ENCODE results near the gene EID2.
A peak's percentile ranks its signal among the peaks of the same experiment; 100 is the strongest.

Gene EID2

DNA sequence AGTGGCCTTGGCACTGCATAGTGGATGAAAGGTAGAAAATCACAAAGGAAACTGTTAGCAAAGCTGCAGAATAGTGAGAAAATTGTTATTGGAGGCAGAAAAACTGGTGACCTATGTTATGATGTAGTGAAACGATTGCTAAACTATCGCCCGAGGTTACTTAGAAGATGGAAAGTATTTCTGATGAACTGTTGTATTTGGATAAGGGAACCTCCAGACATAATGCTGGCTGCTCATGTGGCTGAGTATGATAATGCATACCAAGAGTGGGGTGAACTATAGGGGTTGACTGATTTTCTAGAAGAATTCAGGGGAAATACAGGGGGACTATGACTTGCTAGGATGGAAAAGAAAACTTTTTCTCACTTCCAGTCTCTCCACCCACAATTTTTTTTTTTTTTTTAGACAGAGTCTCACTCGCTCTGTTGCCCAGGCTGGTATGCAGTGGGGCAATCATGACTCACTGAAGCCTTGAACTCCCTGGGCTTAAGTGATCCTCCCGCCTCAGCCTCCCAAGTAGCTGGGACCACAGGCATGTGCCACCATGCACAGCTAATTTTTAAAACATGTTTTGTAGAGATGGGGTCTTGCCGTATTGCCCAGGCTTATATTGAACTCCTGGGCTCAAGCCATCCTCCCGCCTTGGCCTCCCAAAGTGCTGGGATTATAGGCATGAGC is 4.4 kb upstream of the EID2 start:
- no CpG with 5 or more reads among the region's 7 CpGs for WGBS (ENCODE audit: extremely low coverage, insufficient coverage, insufficient read length)
- no peak overlapping the region for H4K91ac ChIP-seq (ENCODE audit: low read depth, low read length)

DNA sequence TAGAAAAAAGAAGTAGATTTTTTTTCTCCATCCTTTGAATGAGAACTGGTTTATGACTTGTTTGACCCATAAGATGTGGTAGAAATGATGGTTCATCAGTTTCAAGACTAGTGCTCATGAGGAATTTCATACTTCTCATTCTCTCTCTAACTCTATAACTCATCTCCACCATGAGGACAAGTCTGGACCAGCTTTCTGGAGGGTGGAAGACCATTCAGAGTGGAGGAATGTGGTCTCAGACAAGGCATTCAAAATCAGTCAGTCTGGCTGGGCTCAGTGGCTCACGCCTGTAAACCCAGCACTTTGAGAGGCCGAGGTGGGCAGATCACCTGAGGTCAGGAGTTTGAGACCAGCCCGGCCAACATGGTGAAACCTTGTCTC is 3.5 kb upstream of the EID2 start:
- H3K4ac ChIP-seq (ENCODE audit: low read depth, low read length) = no peak overlapping the region
- no peak overlapping the region for H3K14ac ChIP-seq (ENCODE audit: low read length)
- H2AFZ ChIP-seq (ENCODE audit: insufficient read depth, low read length, poor library complexity) = no peak overlapping the region
- no CpG with 5 or more reads among the region's 3 CpGs for WGBS (ENCODE audit: extremely low coverage, insufficient coverage, insufficient read length)
- peaks cover 2% of the 10 kb centered on the region for H3K79me2 ChIP-seq (ENCODE audit: control insufficient read depth, insufficient read depth, low read length, poor library complexity)
- no peaks in the 10 kb centered on the region for H3K4me1 ChIP-seq (ENCODE audit: control insufficient read depth in 1 of 2, insufficient read depth in 2 of 2, low read length in 2 of 2)
- H3K18ac ChIP-seq (ENCODE audit: low read length) = no peak overlapping the region
- no peaks in the 10 kb centered on the region for H3K27me3 ChIP-seq (ENCODE audit: insufficient read depth, low read length)
- H4K12ac ChIP-seq (ENCODE audit: low read depth, low read length) = no peak overlapping the region
- H3K9ac ChIP-seq (ENCODE audit: low read length) = no peak overlapping the region
- no peak overlapping the region for H2BK12ac ChIP-seq (ENCODE audit: low read length)
- no peak overlapping the region for H2AK5ac ChIP-seq (ENCODE audit: low read length)
- no peak overlapping the region for H3K4me3 ChIP-seq (ENCODE audit: low read depth, low read length)
- H2BK5ac ChIP-seq (ENCODE audit: low read depth, low read length, poor library complexity) = no peak overlapping the region
- no peak overlapping the region for H3K4me2 ChIP-seq (ENCODE audit: low read length)
- peaks cover 5% of the 10 kb centered on the region for H3K79me1 ChIP-seq (ENCODE audit: low read length)
- H3K9me3 ChIP-seq (ENCODE audit: insufficient read depth, low read depth, low read length) = no peaks in the 10 kb centered on the region
- no peak overlapping the region for H3K23ac ChIP-seq (ENCODE audit: low read length)
- no peak overlapping the region for H4K8ac ChIP-seq (ENCODE audit: low read depth, low read length)
- H3K36me3 ChIP-seq (ENCODE audit: control insufficient read depth in 1 of 2, insufficient read depth in 2 of 2, low read length in 2 of 2) = no peaks in the 10 kb centered on the region
- peak; percentile 65 to 82 for DNase-seq
- H4K91ac ChIP-seq (ENCODE audit: low read depth, low read length) = no peak overlapping the region
- no peak overlapping the region for H2BK120ac ChIP-seq (ENCODE audit: insufficient read depth, low read length, poor library complexity)
- H3K27ac ChIP-seq (ENCODE audit: low read depth, low read length) = no peak overlapping the region

More for the DNA sequence above, 4.4 kb upstream of the EID2 start:
- no peak overlapping the region for H4K8ac ChIP-seq (ENCODE audit: low read depth, low read length)
- peaks cover 2% of the 10 kb centered on the region for H3K79me2 ChIP-seq (ENCODE audit: control insufficient read depth, insufficient read depth, low read length, poor library complexity)
- H3K9me3 ChIP-seq (ENCODE audit: insufficient read depth, low read depth, low read length) = no peaks in the 10 kb centered on the region
- H3K9ac ChIP-seq (ENCODE audit: low read length) = no peak overlapping the region
- no peak overlapping the region for H2BK12ac ChIP-seq (ENCODE audit: low read length)
- H3K18ac ChIP-seq (ENCODE audit: low read length) = no peak overlapping the region
- H3K4me2 ChIP-seq (ENCODE audit: low read length) = no peak overlapping the region
- peak; percentile 85 to 95 for DNase-seq
- peaks cover 5% of the 10 kb centered on the region for H3K79me1 ChIP-seq (ENCODE audit: low read length)
- H4K12ac ChIP-seq (ENCODE audit: low read depth, low read length) = no peak overlapping the region
- no peak overlapping the region for H2AK5ac ChIP-seq (ENCODE audit: low read length)
- H3K14ac ChIP-seq (ENCODE audit: low read length) = no peak overlapping the region
- H3K27me3 ChIP-seq (ENCODE audit: insufficient read depth, low read length) = no peaks in the 10 kb centered on the region
- no peaks in the 10 kb centered on the region for H3K36me3 ChIP-seq (ENCODE audit: control insufficient read depth in 1 of 2, insufficient read depth in 2 of 2, low read length in 2 of 2)
- no peak overlapping the region for H3K27ac ChIP-seq (ENCODE audit: low read depth, low read length)
- H3K4me1 ChIP-seq (ENCODE audit: control insufficient read depth in 1 of 2, insufficient read depth in 2 of 2, low read length in 2 of 2) = no peaks in the 10 kb centered on the region
- H3K4me3 ChIP-seq (ENCODE audit: low read depth, low read length) = no peak overlapping the region
- H2AFZ ChIP-seq (ENCODE audit: insufficient read depth, low read length, poor library complexity) = no peak overlapping the region
- no peak overlapping the region for H3K4ac ChIP-seq (ENCODE audit: low read depth, low read length)
- no peak overlapping the region for H2BK5ac ChIP-seq (ENCODE audit: low read depth, low read length, poor library complexity)
- H3K23ac ChIP-seq (ENCODE audit: low read length) = no peak overlapping the region
- H2BK120ac ChIP-seq (ENCODE audit: insufficient read depth, low read length, poor library complexity) = no peak overlapping the region

DNA sequence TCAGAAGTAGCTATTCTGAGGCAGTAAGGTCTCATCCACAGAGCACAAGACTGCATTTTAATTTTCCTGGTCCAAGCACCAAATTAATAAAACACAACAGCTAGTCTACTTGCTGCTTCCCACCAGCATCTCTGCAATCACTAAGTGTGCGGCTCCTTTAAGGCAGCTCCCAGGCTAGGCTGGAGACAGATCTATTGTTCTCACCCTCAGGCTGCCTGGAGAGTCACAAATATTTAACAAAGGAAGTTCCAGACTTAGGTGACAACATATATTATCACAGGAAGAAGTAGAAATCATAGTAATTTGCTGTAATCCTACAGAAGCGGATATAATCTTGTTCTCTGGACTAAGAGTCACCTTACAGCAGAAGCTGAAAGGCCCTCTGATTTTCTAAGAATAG is 2.2 kb upstream of the EID2 start:
- Histone ChIP-seq H3K79me1 (ENCODE audit: low read length) (peaks cover 5% of the 10 kb centered on the region), H4K91ac (ENCODE audit: low read depth, low read length) (no peak overlapping the region), H3K14ac (ENCODE audit: low read length) (no peak overlapping the region), H3K18ac (ENCODE audit: low read length) (no peak overlapping the region), H3K23ac (ENCODE audit: low read length) (no peak overlapping the region), H3K4me3 (ENCODE audit: low read depth, low read length) (no peak overlapping the region), H2BK5ac (ENCODE audit: low read depth, low read length, poor library complexity) (no peak overlapping the region), H2BK120ac (ENCODE audit: insufficient read depth, low read length, poor library complexity) (no peak overlapping the region), H3K9me3 (ENCODE audit: insufficient read depth, low read depth, low read length) (no peaks in the 10 kb centered on the region), H4K8ac (ENCODE audit: low read depth, low read length) (no peak overlapping the region), H3K4ac (ENCODE audit: low read depth, low read length) (no peak overlapping the region), H2AK5ac (ENCODE audit: low read length) (no peak overlapping the region), H3K27me3 (ENCODE audit: insufficient read depth, low read length) (no peaks in the 10 kb centered on the region), H3K27ac (ENCODE audit: low read depth, low read length) (no peak overlapping the region), H2AFZ (ENCODE audit: insufficient read depth, low read length, poor library complexity) (no peak overlapping the region), H2BK12ac (ENCODE audit: low read length) (no peak overlapping the region), H3K4me2 (ENCODE audit: low read length) (no peak overlapping the region), H3K79me2 (ENCODE audit: control insufficient read depth, insufficient read depth, low read length, poor library complexity) (peaks cover 2% of the 10 kb centered on the region), H3K36me3 (ENCODE audit: control insufficient read depth in 1 of 2, insufficient read depth in 2 of 2, low read length in 2 of 2) (no peaks in the 10 kb centered on the region), H4K12ac (ENCODE audit: low read depth, low read length) (no peak overlapping the region), H3K9ac (ENCODE audit: low read length) (no peak overlapping the region), H3K4me1 (ENCODE audit: control insufficient read depth in 1 of 2, insufficient read depth in 2 of 2, low read length in 2 of 2) (no peaks in the 10 kb centered on the region)
- peak in 1 of 2 donors; percentile 25 for DNase-seq
- WGBS (ENCODE audit: extremely low coverage, insufficient coverage, insufficient read length) = no CpG with 5 or more reads among the region's 2 CpGs

DNA sequence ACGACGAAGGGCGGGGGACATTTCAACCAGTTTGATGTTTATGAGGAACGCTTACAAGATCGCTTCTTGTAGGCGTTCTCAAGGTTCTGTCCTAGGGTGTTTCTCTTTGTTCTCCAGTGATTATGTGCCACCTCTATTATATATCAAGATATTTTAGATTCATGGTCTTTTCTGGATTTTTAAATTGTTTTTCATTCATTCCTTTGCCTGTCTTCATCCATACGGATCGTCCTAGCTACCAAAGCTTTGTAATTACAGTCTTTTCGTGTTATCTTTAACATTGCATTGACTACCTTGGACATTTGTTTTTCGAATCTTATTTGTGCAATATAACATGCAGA is 342 bp upstream of the EID2 start:
- H3K9ac ChIP-seq (ENCODE audit: low read length) = no peak overlapping the region
- no peak overlapping the region for H3K23ac ChIP-seq (ENCODE audit: low read length)
- H2BK5ac ChIP-seq (ENCODE audit: low read depth, low read length, poor library complexity) = no peak overlapping the region
- H3K79me1 ChIP-seq (ENCODE audit: low read length) = peaks cover 5% of the 10 kb centered on the region
- peaks cover 2% of the 10 kb centered on the region for H3K79me2 ChIP-seq (ENCODE audit: control insufficient read depth, insufficient read depth, low read length, poor library complexity)
- no peak overlapping the region for H3K4me3 ChIP-seq (ENCODE audit: low read depth, low read length)
- H3K36me3 ChIP-seq (ENCODE audit: control insufficient read depth in 1 of 2, insufficient read depth in 2 of 2, low read length in 2 of 2) = no peaks in the 10 kb centered on the region
- H3K27me3 ChIP-seq (ENCODE audit: insufficient read depth, low read length) = no peaks in the 10 kb centered on the region
- no peak overlapping the region for H3K14ac ChIP-seq (ENCODE audit: low read length)
- H2BK12ac ChIP-seq (ENCODE audit: low read length) = no peak overlapping the region
- H3K18ac ChIP-seq (ENCODE audit: low read length) = no peak overlapping the region
- no peak overlapping the region for H2BK120ac ChIP-seq (ENCODE audit: insufficient read depth, low read length, poor library complexity)
- H3K4me1 ChIP-seq (ENCODE audit: control insufficient read depth in 1 of 2, insufficient read depth in 2 of 2, low read length in 2 of 2) = no peaks in the 10 kb centered on the region
- no CpG with 5 or more reads among the region's 10 CpGs for WGBS (ENCODE audit: extremely low coverage, insufficient coverage, insufficient read length)
- H4K8ac ChIP-seq (ENCODE audit: low read depth, low read length) = no peak overlapping the region
- H2AK5ac ChIP-seq (ENCODE audit: low read length) = no peak overlapping the region
- no peak overlapping the region for H4K12ac ChIP-seq (ENCODE audit: low read depth, low read length)
- H3K27ac ChIP-seq (ENCODE audit: low read depth, low read length) = no peak overlapping the region
- no peak overlapping the region for H2AFZ ChIP-seq (ENCODE audit: insufficient read depth, low read length, poor library complexity)
- H3K4ac ChIP-seq (ENCODE audit: low read depth, low read length) = no peak overlapping the region
- no peaks in the 10 kb centered on the region for H3K9me3 ChIP-seq (ENCODE audit: insufficient read depth, low read depth, low read length)
- no peak overlapping the region for H3K4me2 ChIP-seq (ENCODE audit: low read length)
- no peak for DNase-seq
- H4K91ac ChIP-seq (ENCODE audit: low read depth, low read length) = no peak overlapping the region

All from trophoblast cell (in vitro differentiated cells and primary cell).